GM19397 (cell line): ENCODE data around the gene SH3TC2.

ENCODE experiments used
- ATAC-seq: cut with Tn5 transposase; IDR thresholded peaks from one replicate; pipeline ENCODE4 v1.9.1; 2021; ENCODE audit warnings: mild to moderate bottlenecking, moderate library complexity; ENCODE audit not compliant: unreplicated experiment

The SH3TC2 gene

DNA sequence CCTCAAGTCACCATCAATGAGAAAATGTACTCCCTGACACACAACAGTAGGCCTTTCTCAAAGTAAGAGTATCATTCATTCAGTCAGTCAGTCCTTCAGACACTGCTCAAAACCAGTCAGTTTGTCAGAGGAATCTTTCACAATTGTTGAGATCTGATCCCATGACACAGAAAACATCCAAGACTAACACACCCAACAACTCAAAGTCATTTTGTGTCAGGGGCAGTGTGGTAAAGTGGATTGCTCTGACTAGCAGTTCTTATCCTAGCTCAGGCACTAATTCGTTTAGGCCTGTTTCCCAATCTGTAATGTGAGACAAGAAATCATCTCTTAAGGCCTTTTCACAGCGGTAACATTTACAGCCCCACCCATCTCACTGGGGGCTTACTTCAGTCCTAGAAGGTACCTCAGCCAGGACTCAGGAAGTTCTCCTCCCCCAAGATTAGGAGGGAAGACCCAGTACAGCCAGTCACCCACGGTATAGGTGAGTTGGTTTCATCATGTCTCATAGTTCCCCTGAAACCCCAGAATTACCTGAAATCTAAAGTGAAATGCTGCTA lies 31.9 kb downstream of the SH3TC2 start:
- no peak for ATAC-seq

DNA sequence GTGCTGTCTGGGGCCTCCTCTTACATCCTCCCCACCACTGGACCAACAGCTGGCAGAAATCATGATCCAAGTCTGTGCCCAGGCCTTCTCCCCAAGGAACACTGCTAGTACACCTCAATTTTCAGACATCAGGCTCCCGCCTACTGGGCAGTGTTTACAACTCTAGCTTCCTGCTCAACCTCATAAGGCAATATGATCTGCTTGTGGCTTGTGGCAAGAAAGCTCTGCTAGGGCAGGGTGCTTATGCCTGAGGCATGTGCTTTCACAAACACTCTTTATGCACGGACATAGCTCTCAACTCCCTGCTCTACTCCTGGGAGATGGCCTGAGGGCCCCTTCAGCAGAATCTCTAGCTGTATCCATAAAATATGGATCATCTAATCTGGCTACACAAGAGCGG lies 32.5 kb downstream of the SH3TC2 start:
- no peak for ATAC-seq

DNA sequence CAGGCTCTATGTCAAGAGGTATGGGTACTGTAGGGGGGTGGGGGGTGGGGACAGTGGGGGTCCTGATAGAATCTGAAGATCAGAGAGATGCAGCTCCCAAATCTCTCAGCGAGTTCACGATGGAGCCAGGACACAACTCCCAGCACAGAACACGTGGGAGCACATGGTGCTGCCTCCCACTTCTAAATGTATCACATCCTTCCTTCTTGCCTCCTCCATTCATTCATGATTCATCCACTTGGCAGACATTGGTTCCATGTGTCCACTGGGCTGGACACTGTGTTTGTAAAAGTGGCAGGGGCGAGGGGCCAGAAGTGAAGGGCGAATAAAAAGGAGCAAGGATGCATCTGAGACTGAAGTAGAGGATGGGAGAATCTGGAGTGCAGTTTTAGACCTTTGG lies 33.9 kb downstream of the SH3TC2 start:
- no peak for ATAC-seq

DNA sequence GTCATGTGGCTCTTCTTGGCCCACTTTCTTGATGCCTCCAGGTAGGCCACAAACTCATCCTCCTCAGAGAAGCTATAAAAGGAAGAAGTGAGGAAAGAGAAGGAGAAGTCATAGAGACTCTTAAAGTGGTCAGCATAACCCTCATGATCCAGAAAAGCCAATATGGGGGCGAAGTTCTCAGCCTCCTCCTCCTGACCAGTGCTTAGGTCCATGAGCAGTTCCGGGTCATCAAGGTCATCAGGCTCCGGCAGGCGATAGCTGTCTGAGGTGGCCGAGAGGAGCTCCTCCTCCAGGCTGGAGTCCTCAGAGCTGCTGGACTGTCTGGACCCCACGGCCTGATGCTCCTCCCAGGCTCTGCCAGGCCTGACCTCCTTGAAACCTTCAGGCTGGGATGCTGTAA lies 34.7 kb downstream of the SH3TC2 start:
- no peak for ATAC-seq

DNA sequence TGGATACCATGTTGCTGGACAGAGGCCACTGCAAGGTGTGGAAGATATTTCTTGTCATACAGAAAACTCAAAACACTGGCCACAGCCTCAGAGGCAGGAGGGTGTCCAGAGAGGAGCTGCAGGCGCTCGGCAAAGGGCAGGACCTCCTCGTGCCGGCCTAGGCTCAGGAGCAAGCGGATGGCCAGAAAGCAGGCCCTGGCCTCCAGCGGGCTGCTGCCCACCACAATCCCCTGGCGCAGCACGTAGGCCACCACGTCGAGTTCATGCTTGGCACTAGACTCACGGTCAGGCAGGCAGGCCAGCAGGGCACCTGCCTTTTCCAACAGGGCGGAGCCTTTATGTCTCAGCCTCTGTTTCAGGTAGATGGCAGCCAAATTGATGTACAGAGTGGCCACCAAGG lies 35.2 kb downstream of the SH3TC2 start:
- no peak for ATAC-seq

DNA sequence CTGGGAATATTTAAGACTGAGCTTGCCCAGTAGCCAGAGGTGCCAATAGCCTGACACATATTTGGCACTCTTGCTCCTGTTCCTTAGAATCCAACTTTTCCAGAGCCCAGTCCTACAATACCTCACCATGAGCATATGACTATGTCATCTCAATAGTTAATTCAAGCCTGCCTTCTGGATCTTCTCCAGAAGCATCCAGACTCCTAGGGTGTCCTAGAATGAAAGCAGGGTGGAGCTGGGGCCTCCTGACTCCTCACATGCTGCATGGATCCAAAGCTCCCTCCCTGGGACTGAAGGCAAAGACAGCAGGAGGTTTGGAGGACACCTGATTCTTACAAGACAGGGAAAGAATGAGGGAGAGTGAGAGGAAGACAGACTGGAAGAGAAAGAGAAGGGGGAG lies 37.9 kb downstream of the SH3TC2 start:
- ATAC-seq: no peak

DNA sequence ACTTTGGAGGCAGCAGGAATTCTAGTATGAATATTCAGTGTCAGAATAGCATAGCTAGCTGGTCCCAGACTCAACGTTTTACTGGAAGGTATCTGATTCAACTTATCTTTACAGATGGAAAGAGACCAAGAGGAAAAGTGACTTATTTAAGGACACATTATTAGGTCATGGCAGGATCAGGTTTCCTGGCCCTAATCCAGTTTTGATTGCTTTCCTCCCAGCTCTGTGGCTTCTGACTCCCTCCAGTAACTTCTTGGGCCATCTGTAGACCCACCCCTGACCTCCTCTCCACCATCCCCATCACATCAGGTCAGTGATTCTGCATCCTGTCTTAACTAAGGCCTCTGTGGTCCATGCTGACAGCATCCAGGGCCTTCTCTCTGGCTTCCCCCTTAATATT lies 38.4 kb downstream of the SH3TC2 start:
- ATAC-seq: no peak

DNA sequence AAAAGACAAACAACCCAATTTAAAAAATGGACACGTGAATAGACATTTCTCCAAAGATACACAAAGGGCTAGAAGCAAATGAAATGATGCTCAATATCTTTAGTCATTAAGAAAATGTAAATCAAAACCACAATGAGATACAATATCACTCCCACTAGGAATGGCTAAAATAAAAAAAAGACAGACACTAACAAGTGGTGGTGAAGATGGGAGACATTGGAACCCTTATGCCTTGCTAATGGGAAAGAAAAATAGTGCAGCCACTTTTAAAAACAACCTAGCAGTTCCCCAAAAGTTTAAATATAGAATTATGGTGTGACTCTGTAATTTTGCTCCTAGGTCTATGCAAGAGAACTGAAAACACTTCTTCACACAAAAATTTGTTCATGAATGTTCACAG lies 40.7 kb downstream of the SH3TC2 start:
- no peak for ATAC-seq

DNA sequence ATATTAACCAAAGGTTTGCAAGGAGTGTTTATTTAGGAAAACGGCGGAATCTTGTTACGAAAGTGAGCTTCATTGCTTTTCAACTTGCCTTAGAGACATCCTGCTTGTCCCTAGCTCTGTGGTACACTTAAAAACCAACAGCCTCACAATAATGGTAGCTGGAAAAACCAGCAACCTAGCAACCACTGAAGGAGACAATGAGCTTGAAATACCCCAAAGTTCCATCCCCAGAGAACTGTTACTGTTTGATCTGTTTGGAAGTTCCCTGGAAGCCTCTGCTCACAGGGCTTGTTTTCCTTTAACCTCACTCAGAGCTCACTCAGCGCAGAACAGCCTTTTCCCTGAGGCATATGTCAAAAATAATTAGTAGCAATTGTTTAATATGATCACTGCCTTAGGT lies 43.2 kb downstream of the SH3TC2 start:
- no peak for ATAC-seq

DNA sequence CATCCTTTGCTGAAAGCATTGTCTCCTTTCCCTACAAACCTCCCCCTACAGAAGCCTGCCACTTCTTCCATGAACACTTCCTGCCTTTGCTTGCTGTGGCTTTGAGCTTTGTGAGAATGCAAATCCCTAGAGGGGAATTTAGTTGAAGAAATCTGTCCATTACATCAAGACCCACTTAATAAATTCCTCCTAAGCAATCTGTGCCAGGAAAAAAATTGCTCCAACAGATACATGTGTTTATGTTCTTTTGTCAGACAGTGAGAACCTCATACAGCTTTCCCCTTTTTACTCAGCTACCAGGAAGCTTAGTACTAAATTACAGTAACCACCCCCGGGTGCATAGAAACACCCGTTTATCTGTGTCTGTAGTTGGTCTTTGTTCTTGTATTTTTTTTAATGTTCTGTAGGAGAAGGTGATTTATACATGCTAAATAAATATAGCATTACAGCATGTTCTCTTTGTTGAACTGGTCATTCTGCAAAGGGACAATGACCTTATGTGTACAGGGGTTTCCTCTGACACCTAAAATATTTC lies 43.9 kb downstream of the SH3TC2 start:
- ATAC-seq: no peak

DNA sequence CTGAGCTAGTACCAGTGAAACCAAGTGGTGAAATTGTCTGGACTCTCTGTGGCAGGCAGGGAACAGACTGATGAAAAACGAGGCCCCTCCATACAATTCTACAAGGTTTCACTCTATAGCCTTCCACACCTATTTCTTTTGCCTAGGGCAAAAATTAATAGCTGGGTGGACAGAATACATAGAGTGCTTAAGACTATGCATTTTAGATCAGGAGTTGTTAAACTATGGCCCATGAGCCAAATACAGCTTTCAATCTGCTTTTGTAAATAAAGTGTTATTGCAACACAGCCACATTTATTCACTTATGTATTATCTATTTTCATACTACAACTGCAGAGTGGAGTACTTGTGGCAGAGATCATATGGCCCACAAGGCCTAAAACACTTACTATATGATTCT lies 45.2 kb downstream of the SH3TC2 start:
- no peak for ATAC-seq

DNA sequence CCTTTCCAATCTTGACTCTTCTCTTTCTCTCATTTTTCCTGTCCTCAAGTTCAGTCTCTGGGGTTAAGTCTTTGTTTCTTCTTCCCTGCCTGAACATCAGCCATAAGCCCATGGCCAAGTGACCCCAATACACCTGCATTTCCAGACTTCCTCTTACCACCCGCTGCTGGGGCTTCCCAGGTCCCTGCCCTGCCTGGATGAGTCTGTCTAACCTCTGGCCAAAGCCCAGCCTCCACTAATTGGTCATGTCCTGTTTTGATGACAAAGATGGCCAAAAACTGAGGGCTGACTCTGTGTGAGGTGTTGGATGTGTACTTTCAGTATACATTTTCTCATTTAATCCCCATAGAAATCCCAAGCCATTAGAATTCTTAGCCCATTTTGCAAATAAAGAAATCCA lies 47.3 kb downstream of the SH3TC2 start:
- no peak for ATAC-seq

DNA sequence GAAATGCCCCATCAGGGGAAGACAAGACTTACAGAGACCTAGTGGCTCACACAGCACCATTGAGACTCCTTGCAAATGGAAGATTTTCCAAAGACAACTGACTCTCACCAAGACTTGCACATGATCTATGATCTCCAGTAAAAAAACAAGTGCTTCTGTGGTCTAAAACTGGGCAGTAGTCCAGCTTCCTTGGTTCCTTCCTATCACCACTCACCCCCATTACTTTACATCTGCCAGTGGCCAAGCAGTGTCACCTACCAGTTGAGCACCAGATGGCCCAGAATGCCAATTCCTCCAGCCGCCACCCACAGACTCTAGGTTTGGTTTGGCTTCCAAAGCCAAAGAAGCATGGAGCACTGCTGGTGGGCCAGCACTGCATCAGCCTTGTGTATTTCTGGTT lies 47.7 kb downstream of the SH3TC2 start:
- no peak for ATAC-seq

DNA sequence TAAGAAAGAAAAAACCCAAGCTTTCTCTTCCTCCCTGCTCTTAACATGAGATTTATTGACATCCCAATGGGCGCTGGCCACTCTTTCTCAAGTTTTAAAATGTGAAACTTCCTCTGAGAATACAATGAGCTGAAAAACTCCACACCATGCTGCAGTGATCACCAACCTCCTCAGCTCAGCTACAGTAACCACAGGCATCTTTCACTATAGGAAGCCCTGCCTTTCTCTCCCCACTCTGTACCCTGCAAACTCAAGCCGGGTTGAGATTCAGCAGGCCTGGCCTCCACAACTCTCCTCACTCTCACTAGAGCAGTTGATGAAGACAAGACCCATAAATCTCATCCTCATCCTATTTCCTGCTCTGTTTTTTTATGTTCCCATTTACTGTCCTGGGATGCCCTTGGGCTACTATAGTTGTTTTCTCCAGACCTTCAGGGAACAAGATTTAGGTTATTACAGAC lies 48.3 kb downstream of the SH3TC2 start:
- no peak for ATAC-seq

DNA sequence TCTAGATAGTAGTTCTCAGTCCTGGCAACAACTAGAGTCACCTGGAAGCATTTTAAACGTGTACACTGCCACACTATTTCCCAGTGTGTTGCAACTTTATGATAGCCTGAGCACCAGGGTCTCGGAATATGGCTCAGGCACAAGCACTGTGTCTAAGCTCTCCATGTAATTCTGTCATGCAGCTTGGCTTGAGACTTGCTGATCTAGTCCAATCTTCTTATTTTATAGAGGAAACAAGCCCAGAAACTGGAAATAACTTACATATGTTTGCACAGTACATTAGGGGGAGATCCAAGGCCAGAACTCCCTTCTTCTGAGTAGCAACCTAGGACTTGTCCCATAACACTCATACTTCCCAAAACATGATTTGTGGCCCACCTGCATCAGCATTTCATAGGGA lies 49.1 kb downstream of the SH3TC2 start:
- ATAC-seq: no peak

DNA sequence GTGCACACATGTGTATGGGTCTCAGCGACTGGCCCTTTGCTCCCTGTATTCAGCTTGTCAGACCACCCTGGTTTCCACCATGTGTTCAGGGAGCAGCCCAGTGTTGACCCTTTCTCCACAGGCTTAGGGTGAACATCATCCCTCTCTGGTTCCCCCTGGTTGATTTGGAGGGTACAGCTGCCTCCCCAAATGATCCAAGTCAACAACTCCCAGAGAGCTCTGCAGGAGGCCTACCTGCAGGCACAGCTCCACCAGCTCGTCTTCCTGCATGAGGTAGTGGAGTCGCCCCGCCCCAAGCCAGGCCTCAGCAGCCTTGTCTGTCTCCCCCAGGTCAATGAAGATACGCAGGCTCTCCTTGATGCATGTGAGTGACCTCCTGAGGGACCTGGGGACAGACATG lies 50.5 kb downstream of the SH3TC2 start:
- ATAC-seq: no peak

DNA sequence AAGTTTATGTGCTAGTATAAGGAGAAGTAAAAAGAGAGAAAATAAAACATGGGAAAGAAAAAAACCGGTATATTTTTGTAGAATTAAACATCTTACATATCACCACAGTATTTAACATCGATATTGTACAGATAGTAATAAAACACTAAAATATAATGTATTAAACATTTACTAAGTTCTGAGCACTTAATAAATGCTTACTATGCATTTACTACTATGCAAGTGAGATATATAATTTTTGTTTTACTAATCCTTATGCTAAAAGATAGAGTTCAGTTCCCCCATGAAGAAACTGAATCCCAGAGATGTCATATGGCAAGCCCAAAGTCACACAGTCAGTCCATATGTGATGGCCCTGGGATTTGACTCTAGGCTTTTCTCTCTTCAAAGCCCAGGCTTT lies 51.1 kb downstream of the SH3TC2 start:
- ATAC-seq: no peak

DNA sequence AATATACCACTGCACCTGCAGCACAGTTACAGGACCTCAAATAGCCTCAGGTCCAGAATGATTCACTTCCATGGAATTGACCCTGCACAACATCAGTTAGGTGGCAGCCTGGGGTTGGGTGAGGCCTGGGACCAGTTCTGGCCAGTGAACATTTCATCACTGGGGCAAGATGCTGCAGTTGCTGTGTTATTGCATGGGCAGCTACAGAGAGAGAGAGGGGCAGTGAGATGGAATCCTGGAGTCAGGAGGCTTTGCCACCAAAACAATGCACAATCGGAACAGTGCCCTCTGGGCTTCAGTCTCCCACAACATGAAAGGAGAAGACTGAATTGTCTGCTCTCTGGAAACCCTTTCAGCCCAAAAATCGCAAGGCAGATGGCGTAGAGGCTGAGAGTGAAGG lies 51.8 kb downstream of the SH3TC2 start:
- no peak for ATAC-seq

DNA sequence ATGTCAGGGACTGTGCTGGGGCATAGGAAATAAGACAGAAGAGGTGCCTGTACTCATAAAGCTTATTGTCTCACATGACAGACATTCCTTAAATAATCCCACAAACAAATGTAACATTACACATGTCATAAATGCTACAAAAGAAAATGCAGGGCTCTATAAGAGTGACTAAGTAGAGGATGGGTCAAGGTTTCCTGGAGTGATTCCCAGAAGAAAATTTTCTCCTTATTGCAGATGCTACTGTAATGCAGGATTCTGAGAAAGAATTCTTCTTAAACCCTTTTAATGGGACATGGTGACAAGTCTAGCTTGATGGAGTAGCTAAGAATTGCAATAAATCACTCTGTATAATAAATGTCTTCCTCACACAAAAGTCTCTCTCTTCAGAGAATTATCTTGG lies 55.7 kb downstream of the SH3TC2 start:
- ATAC-seq: no peak

DNA sequence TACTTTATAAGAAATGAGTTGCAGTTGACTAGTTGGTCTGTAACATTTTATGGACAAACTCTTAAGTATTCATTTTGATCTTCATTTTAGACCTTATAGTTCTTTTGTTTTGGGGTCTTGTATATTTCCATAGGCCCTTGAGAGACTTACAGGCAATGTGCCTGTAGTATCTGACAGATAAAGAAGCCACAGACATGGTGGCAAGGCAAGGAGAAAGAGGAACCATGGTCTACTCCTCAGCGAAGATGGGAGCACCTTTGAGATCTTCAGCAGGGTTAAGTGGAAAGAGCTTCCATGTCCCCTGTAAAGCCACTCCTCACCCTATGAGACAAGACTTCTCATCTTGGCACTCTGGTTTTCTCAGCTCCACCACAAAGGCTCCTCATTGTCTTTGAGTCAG lies 56.4 kb downstream of the SH3TC2 start:
- no peak for ATAC-seq

DNA sequence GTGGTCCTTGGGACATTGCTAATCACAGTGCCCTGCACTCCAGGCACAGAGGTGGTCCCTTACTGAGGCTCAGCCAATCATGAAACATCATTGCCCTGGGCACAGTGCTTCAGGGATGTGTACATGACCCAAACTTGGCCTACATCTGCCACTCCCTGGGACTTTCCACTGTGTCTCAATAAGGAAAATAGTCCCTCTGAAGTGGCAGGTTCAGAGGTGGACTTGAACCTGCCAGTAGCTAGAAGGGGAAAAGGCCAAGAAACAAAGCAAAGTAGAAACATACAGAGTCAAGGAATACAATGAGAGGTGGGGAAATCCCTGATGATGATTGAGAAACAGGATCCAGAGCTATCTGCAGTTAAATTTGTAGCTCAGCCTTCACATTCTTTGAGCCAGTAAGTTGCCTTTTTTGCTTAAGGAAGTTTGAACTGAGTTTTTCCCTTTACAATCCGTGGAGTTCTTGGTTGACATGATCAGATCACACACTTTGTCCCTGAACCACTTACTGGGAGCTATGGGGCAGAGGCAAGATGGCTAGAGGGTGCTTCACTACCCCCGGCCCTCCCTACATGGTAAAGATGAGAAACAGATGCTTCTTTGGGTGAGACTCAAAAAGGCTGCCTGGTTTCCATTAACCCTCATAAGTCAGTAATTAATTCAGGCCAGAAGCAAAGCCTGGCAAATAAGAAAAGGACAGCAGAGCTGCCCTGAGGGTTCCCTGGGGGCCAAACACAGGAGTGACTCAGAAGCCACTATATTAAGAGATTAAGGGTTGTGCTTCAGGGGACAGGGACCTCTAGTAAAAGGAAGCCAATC lies 57.6 kb downstream of the SH3TC2 start:
- no peak for ATAC-seq

DNA sequence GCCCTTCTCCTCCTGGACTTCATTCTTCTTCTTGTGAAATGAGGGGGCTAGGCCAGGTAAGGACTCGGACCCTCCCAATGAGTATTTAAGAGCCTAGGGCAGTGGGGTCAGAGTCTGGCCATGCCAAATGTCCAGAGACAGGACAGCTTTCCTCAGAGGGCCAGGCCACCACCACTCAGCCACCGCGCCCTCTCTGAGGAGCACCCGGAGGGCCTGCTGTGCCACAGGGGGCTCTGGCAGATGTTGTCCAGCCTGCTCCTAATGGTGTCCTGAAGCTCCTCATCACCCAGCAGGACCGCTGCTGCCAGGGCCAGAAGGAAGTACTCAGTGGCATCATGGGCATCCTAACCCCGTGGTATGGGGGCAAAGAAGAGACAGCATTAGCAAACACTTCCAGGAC lies 58.3 kb downstream of the SH3TC2 start:
- ATAC-seq: no peak
